Upper lobe of left lung (tissue), 4 donors: ENCODE measurements around the gene LAMB4.

Source experiments
- EP300 ChIP-seq, 4 donors: sonication (generic); formaldehyde crosslinking; IDR thresholded peaks; one replicate each; pipeline ENCODE4 v1.5.1; 2017; ENCODE audit warnings: antibody characterized with exemption in 4 of 4, control low read depth in 2 of 4
- POLR2A ChIP-seq, 4 donors: fragments of 450-650 bp; IDR thresholded peaks; one replicate each; pipeline ENCODE4 v1.5.1; 2016 to 2017; ENCODE audit warnings: antibody characterized with exemption in 4 of 4, mild to moderate bottlenecking in 2 of 4
- POLR2AphosphoS5 ChIP-seq, 2 donors: sonication (generic); formaldehyde crosslinking; IDR thresholded peaks; one replicate each; pipeline ENCODE4 v1.5.1; 2017; ENCODE audit warnings: antibody characterized with exemption in 2 of 2
- TF ChIP-seq, protein P1 (sequence below), 6 experiments: fragments of 450-650 bp in 4 of 6; fragments of 200-600 bp in 2 of 6; sonication (generic) in 2 of 6; IDR thresholded peaks; one replicate each; pipeline ENCODE4 v1.5.1; 2016 to 2019; ENCODE audit warnings: antibody characterized with exemption in 6 of 6

DNA sequence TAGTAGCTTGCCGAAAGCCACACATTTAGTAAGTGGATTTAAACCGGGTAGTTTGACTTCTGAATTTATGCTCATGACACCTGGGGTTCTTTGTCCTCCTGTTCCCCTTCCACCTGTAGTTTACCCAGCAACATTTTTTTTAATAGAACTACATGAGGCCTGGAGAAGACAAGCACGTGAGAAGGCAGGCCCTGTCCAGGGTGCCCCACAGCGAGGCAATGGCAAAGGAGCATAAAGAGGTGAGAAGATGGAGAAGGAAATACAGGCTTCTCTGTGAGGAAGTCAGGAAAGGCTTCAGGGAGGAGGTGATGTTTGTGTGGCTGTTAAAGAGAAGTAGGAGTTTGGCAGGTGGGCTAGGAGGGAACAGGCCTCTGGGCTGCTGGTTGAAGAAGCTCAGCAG, 76.9 kb downstream of the LAMB4 start:
- TF ChIP-seq, protein P1, sequence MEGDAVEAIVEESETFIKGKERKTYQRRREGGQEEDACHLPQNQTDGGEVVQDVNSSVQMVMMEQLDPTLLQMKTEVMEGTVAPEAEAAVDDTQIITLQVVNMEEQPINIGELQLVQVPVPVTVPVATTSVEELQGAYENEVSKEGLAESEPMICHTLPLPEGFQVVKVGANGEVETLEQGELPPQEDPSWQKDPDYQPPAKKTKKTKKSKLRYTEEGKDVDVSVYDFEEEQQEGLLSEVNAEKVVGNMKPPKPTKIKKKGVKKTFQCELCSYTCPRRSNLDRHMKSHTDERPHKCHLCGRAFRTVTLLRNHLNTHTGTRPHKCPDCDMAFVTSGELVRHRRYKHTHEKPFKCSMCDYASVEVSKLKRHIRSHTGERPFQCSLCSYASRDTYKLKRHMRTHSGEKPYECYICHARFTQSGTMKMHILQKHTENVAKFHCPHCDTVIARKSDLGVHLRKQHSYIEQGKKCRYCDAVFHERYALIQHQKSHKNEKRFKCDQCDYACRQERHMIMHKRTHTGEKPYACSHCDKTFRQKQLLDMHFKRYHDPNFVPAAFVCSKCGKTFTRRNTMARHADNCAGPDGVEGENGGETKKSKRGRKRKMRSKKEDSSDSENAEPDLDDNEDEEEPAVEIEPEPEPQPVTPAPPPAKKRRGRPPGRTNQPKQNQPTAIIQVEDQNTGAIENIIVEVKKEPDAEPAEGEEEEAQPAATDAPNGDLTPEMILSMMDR (IDR thresholded peaks at IDR 0.05) = no peak
- TF ChIP-seq EP300 (IDR thresholded peaks at IDR 0.05) (no peak), POLR2A (IDR thresholded peaks at IDR 0.05) (no peak), POLR2AphosphoS5 (IDR thresholded peaks at IDR 0.05) (no peak)
